B cell (primary cell): ENCODE results near the gene FHL1.

Experiments
- EZH2 ChIP-seq: IDR thresholded peaks from 2 replicates; pipeline ENCODE4 v1.6.1; 2012; ENCODE audit warnings: borderline replicate concordance, low read depth, mild to moderate bottlenecking, moderate library complexity, low read length; ENCODE audit not compliant: insufficient read depth, poor library complexity, severe bottlenecking
- TF ChIP-seq, protein P1 (sequence below): fragments of 200-600 bp; IDR thresholded peaks from one replicate; pipeline ENCODE4 v1.8.0; 2022; ENCODE audit warnings: antibody characterized with exemption, mild to moderate bottlenecking

DNA sequence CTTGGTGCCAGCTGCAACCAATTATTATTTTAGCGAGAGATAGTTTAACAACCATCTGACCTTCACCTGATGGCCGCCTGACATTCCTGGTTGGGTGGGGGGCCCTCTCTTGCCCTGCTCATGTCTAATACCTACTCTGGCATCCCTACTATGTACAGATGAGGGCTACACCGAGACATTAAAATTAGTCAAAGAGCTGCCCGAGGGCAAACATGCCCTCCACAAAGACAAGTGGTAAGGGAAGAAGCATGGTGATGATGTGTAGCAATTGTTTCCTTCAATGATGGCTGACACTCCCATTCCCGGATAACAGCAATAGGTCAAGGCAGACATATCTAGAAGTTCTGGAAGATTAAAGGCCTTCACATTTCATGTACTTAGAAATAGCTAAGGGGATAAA lies 54.3 kb downstream of the FHL1 start:
- TF ChIP-seq, protein P1, sequence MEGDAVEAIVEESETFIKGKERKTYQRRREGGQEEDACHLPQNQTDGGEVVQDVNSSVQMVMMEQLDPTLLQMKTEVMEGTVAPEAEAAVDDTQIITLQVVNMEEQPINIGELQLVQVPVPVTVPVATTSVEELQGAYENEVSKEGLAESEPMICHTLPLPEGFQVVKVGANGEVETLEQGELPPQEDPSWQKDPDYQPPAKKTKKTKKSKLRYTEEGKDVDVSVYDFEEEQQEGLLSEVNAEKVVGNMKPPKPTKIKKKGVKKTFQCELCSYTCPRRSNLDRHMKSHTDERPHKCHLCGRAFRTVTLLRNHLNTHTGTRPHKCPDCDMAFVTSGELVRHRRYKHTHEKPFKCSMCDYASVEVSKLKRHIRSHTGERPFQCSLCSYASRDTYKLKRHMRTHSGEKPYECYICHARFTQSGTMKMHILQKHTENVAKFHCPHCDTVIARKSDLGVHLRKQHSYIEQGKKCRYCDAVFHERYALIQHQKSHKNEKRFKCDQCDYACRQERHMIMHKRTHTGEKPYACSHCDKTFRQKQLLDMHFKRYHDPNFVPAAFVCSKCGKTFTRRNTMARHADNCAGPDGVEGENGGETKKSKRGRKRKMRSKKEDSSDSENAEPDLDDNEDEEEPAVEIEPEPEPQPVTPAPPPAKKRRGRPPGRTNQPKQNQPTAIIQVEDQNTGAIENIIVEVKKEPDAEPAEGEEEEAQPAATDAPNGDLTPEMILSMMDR, result no peak
- TF ChIP-seq EZH2, result no peak
